WERI-Rb-1 (cell line): ENCODE measurements around the gene GATM.
"Not testable (repeated sequence)": the region's sequence is repeated elsewhere in the genome, so short reads cannot be mapped to it uniquely, and the experiment has no call there.

Source experiments
- DNase-seq: peaks from one replicate; pipeline ENCODE4 v3.0.0-alpha.2; 2020
- H3K27ac ChIP-seq: fragments of 250-450 bp; sonication (Bioruptor Pico); 2 replicates; pipeline ENCODE4 v1.5.1; 2020; ENCODE audit warnings: mild to moderate bottlenecking, moderate library complexity
- H3K27me3 ChIP-seq: fragments of 250-450 bp; sonication (Bioruptor Pico); 2 replicates; pipeline ENCODE4 v1.5.1; 2021; ENCODE audit warnings: mild to moderate bottlenecking, low read depth, moderate library complexity; ENCODE audit not compliant: insufficient read depth, severe bottlenecking
- H3K36me3 ChIP-seq: fragments of 250-450 bp; sonication (Bioruptor Pico); 2 replicates; pipeline ENCODE4 v1.5.1; 2020; ENCODE audit warnings: mild to moderate bottlenecking, moderate library complexity
- H3K4me3 ChIP-seq: 2 replicates; pipeline ENCODE4 v1.5.1; 2011; ENCODE audit warnings: low read depth, mild to moderate bottlenecking, control low read depth, low read length
- H3K9me3 ChIP-seq: fragments of 250-450 bp; sonication (Bioruptor Pico); 2 replicates; pipeline ENCODE4 v1.5.1; 2021; ENCODE audit warnings: mild to moderate bottlenecking, moderate library complexity; ENCODE audit not compliant: severe bottlenecking
- CTCF ChIP-seq: IDR thresholded peaks from 2 replicates; pipeline ENCODE4 v1.5.1; 2011; ENCODE audit warnings: low read depth, mild to moderate bottlenecking, control low read depth, inconsistent platforms, low read length

The GATM gene

GRCh38 chr15:45371546-45371945, 6.8 kb downstream of the GATM start:
- Histone ChIP-seq H3K36me3 (no peaks in the 10 kb centered on the region), H3K27ac (no peak overlapping the region), H3K27me3 (no peaks in the 10 kb centered on the region), H3K4me3 (no peak overlapping the region), H3K9me3 (no peaks in the 10 kb centered on the region)
- DNase-seq: no peak
- TF ChIP-seq CTCF: no peak

- H3K36me3 ChIP-seq, H3K4me3 ChIP-seq, H3K27ac ChIP-seq, H3K9me3 ChIP-seq, H3K27me3 ChIP-seq, DNase-seq: not testable (repeated sequence)
Measured at GRCh38 chr15:45370042-45370441, 8.3 kb downstream of the GATM start.

GRCh38 chr15:45367222-45367621, 11.1 kb downstream of the GATM start:
- H3K9me3 ChIP-seq, H3K36me3 ChIP-seq, H3K27ac ChIP-seq, DNase-seq, H3K4me3 ChIP-seq, H3K27me3 ChIP-seq: not testable (repeated sequence)

- no peak for DNase-seq
- Histone ChIP-seq H3K27ac (no peak overlapping the region), H3K36me3 (no peaks in the 10 kb centered on the region; the same call in 1 of the 2 replicates), H3K27me3 (no peaks in the 10 kb centered on the region), H3K4me3 (no peak overlapping the region), H3K9me3 (no peaks in the 10 kb centered on the region)
- no peak for TF ChIP-seq CTCF
Measured at GRCh38 chr15:45364271-45364670, 14.1 kb downstream of the GATM start.

- H3K4me3 ChIP-seq: no peak overlapping the region
- H3K9me3 ChIP-seq: no peaks in the 10 kb centered on the region
- no peaks in the 10 kb centered on the region for H3K27me3 ChIP-seq
- TF ChIP-seq CTCF: no peak
- H3K36me3 ChIP-seq: no peaks in the 10 kb centered on the region; the same call in 1 of the 2 replicates
- no peak overlapping the region for H3K27ac ChIP-seq
- no peak for DNase-seq
Measured at GRCh38 chr15:45363801-45364200, 14.5 kb downstream of the GATM start.

GRCh38 chr15:45363334-45363733, 15.0 kb downstream of the GATM start:
- TF ChIP-seq CTCF: no peak
- no peaks in the 10 kb centered on the region; the same call in 1 of the 2 replicates for H3K36me3 ChIP-seq
- no peaks in the 10 kb centered on the region for H3K9me3 ChIP-seq
- no peak overlapping the region for H3K4me3 ChIP-seq
- H3K27me3 ChIP-seq: no peaks in the 10 kb centered on the region
- no peak overlapping the region for H3K27ac ChIP-seq
- no peak for DNase-seq

- Histone ChIP-seq H3K27ac (no peak overlapping the region), H3K36me3 (no peaks in the 10 kb centered on the region; the same call in 1 of the 2 replicates), H3K9me3 (no peaks in the 10 kb centered on the region), H3K4me3 (no peak overlapping the region), H3K27me3 (no peaks in the 10 kb centered on the region)
- no peak for TF ChIP-seq CTCF
- DNase-seq: no peak
Measured at GRCh38 chr15:45362419-45362818, 15.9 kb downstream of the GATM start.
